ENCODE results near the gene SGCG.
"Not testable (repeated sequence)": the region's sequence is repeated elsewhere in the genome, so short reads cannot be mapped to it uniquely, and the experiment has no call there.

DNA sequence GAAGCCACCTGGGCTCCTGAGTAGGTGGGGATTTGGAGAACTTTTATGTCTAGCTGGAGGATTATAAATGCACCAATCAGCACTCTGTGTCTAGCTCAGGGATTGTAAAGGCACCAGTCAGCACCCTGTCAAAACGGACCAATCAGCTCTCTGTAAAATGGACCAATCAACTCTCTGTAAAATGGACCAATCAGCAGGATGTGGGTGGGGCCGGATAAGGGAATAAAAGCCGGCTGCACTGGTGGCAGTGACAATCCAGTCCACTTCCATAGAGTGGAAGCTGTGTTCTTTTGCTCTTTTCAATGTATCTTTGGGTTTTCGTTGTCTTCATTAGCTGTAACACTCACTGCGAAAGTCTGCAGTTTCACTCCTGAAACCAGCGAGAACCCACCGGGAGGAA lies 38.2 kb upstream of the SGCG start:
- not testable (repeated sequence) for TF ChIP-seq EZH2 (IDR thresholded peaks at IDR 0.05; ENCODE audit: borderline replicate concordance, low read length); CTCF (IDR thresholded peaks at IDR 0.05; ENCODE audit: low read length)
